Astrocyte of the cerebellum (primary cell): Measurements from ENCODE around the gene ZNF112.
"Not testable (repeated sequence)": the region's sequence is repeated elsewhere in the genome, so short reads cannot be mapped to it uniquely, and the experiment has no call there.

Experiments
- DNase-seq: peaks from one replicate; pipeline ENCODE4 v3.0.0-alpha.2; 2011; ENCODE audit warnings: low read depth
- H3K4me3 ChIP-seq: 2 replicates; pipeline ENCODE4 v1.5.1; 2011; ENCODE audit warnings: mild to moderate bottlenecking, low read depth, low read length, moderate library complexity
- in situ Hi-C: cut with HindIII; loops from 2 replicates; pipeline ENCODE4 v1.10.0; 2017; ENCODE audit warnings: low sequenced_read_pairs
- TF ChIP-seq, protein P1 (sequence below): IDR thresholded peaks from 2 replicates; pipeline ENCODE4 v1.5.1; 2012; ENCODE audit warnings: low read length, low read depth, moderate library complexity, mild to moderate bottlenecking; ENCODE audit errors: missing control alignments

The ZNF112 gene

GRCh38 chr19:44356383-44357111 lies at the start of gene ZNF112:
ZNF112 (minus strand) TSS chr19:44356680; CDS start chr19:44340539, 16,141 bp downstream.
- DNase-seq: peak; percentile 84
- in situ Hi-C loops: no loop called here
- TF ChIP-seq, protein P1, sequence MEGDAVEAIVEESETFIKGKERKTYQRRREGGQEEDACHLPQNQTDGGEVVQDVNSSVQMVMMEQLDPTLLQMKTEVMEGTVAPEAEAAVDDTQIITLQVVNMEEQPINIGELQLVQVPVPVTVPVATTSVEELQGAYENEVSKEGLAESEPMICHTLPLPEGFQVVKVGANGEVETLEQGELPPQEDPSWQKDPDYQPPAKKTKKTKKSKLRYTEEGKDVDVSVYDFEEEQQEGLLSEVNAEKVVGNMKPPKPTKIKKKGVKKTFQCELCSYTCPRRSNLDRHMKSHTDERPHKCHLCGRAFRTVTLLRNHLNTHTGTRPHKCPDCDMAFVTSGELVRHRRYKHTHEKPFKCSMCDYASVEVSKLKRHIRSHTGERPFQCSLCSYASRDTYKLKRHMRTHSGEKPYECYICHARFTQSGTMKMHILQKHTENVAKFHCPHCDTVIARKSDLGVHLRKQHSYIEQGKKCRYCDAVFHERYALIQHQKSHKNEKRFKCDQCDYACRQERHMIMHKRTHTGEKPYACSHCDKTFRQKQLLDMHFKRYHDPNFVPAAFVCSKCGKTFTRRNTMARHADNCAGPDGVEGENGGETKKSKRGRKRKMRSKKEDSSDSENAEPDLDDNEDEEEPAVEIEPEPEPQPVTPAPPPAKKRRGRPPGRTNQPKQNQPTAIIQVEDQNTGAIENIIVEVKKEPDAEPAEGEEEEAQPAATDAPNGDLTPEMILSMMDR: no peak
- peak within 1 kb of the TSS; percentile 74 for H3K4me3 ChIP-seq

GRCh38 chr19:44401139-44402115 lies 44.9 kb upstream of the ZNF112 start, which contains the start of gene ZNF285:
ZNF285 (minus strand) TSS chr19:44401608; CDS start chr19:44397213, 4,395 bp downstream.
- peak within 1 kb of the TSS; percentile 69 for H3K4me3 ChIP-seq
- in situ Hi-C loops: no loop called here
- TF ChIP-seq, protein P1: no peak
- DNase-seq: peak; percentile 90

GRCh38 chr19:44389268-44389667 lies 32.8 kb upstream of the ZNF112 start:
- DNase-seq, in situ Hi-C loops: not testable (repeated sequence)

DNA sequence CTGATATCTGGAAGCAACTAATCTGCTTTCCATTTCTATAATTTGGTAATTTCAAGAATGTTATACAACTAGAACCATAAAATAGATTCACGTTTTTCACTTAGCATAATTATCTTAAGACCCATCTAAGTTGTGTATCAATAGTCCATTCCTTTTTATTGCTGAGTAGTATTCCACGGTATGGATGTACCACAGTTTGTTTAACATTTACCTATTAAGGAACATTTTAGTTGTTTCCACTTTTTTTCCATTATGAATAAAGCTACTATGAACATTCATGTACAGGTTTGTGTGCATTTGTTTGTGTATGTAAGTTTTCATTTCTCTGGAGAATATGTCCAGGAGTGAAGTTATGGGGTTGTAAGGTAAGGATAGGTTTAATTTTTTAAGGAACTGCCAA lies 18.3 kb upstream of the ZNF112 start:
- in situ Hi-C loops: no loop called here
- H3K4me3 ChIP-seq: no peak overlapping the region
- TF ChIP-seq, protein P1: no peak
- DNase-seq: no peak

More at GRCh38 chr19:44389268-44389667, 32.8 kb upstream of the ZNF112 start:
- H3K4me3 ChIP-seq: not testable (repeated sequence)

DNA sequence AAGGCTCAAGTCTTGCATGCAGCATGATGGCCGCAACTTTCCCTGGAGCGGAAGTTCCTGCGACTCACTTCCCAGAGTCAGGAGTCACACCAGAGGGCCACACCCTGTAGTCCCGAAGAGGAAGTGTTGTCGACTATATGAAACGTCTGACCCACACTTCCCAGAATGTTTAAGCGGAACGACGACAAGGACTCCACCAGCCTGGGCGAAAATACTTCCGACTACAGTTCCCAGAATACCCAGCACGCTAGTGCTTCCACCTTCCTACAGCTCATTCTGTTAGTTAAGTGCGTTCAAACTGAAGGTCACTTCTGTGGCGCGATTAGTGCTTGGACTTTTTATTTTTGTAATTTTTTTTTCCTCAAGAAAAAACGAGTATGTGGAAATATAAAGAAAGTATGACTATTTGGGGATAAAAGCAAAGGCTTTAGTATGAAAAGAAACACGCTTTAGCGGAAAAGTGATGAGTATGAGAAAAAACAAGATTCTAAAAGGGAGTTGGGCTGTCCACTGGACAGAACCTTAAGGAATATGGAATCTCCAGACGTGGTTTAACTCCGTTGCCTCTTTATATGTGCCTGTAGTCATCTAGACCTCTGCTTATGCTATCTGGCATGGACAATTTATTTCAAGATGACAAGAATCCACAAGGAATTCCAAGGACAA lies 15.5 kb upstream of the ZNF112 start:
- no peak for DNase-seq
- TF ChIP-seq, protein P1: no peak
- no peak overlapping the region for H3K4me3 ChIP-seq
- in situ Hi-C loops: no loop called here

DNA sequence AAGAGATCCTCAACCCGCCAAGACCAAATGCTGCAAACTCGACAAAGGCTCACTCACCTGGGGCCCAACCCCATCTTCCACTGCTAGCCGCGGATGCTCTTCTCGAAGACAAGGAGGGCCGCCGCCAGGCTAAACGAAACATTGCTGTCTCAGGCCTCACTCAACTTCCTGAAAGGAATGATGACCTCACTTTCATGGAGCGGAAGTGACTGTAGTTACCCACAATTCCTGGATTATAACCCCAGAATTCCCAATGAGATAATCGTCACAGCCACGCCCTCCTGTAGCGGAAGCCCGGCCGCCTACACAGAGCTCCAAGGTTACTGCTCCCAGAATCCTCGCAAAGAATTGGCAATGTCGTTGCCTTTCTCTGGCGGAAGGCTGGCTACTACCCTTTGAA lies 10.5 kb upstream of the ZNF112 start:
- TF ChIP-seq, protein P1: no peak
- in situ Hi-C loops: no loop called here
- no peak overlapping the region for H3K4me3 ChIP-seq

More for the DNA sequence above, 10.5 kb upstream of the ZNF112 start:
- DNase-seq: no peak
